GM23338 (cell line): Measurements from ENCODE around the gene FYN. TPM values are rescaled to one million over a fixed set of nuclear protein-coding genes. Genes with fewer than 3 reads are reported as not detected.

Experiments used
- ATAC-seq: fragments of 200-7000 bp; cut with Tn5 transposase; 3 replicates; pipeline ENCODE4 v1.9.1; 2020
- DNase-seq: peaks from one replicate; pipeline ENCODE4 v3.0.0-alpha.2; 2015; ENCODE audit warnings: low spot score
- H2AFZ ChIP-seq: fragments of 200-600 bp; sonication (generic); 2 replicates; pipeline ENCODE4 v1.8.0; 2016; ENCODE audit warnings: antibody characterized with exemption, mild to moderate bottlenecking, moderate library complexity
- H3F3A ChIP-seq: fragments of 200-600 bp; sonication (generic); replicated peaks from 2 replicates; pipeline ENCODE4 v1.8.0; 2017; ENCODE audit warnings: antibody characterized with exemption, mixed run types, low read depth
- H3K27ac ChIP-seq: fragments of 200-600 bp; sonication (generic); 2 replicates; pipeline ENCODE4 v1.6.1; 2016; ENCODE audit warnings: low read depth
- H3K27me3 ChIP-seq: fragments of 200-600 bp; sonication (generic); 2 replicates; pipeline ENCODE4 v1.8.0; 2016; ENCODE audit warnings: mild to moderate bottlenecking, mixed run types, moderate library complexity; ENCODE audit not compliant: insufficient read depth
- H3K36me3 ChIP-seq: fragments of 200-600 bp; sonication (generic); 2 replicates; pipeline ENCODE4 v1.8.0; 2016; ENCODE audit warnings: mild to moderate bottlenecking; ENCODE audit not compliant: insufficient read depth
- H3K4me1 ChIP-seq: fragments of 200-600 bp; sonication (generic); 2 replicates; pipeline ENCODE4 v1.8.0; 2016; ENCODE audit warnings: mild to moderate bottlenecking, moderate library complexity; ENCODE audit not compliant: insufficient read depth
- H3K4me2 ChIP-seq: fragments of 200-600 bp; sonication (generic); 2 replicates; pipeline ENCODE4 v1.7.1; 2017; ENCODE audit warnings: mixed run types
- H3K4me3 ChIP-seq: fragments of 200-600 bp; sonication (generic); 2 replicates; pipeline ENCODE4 v1.6.1; 2016; ENCODE audit warnings: mixed run types
- H3K79me2 ChIP-seq: fragments of 200-600 bp; sonication (generic); replicated peaks from 2 replicates; pipeline ENCODE4 v1.8.0; 2017; ENCODE audit warnings: mild to moderate bottlenecking; ENCODE audit not compliant: insufficient read depth
- H3K9me2 ChIP-seq: fragments of 200-600 bp; sonication (generic); 2 replicates; pipeline ENCODE4 v1.8.0; 2017; ENCODE audit not compliant: insufficient read depth
- H4K20me1 ChIP-seq: fragments of 200-600 bp; sonication (generic); replicated peaks from 2 replicates; pipeline ENCODE4 v1.8.0; 2017; ENCODE audit warnings: mild to moderate bottlenecking; ENCODE audit not compliant: insufficient read depth
- H3K27ac Mint-ChIP-seq: 2 replicates; pipeline ENCODE4 v1.8.0; 2020; ENCODE audit warnings: inconsistent platforms, mild to moderate bottlenecking, moderate library complexity, mixed read lengths
- H3K27me3 Mint-ChIP-seq: 3 replicates; pipeline ENCODE4 v1.8.0; 2022; ENCODE audit warnings: low read depth, mild to moderate bottlenecking, moderate library complexity, mixed read lengths, inconsistent platforms; ENCODE audit not compliant: insufficient read depth, poor library complexity
- H3K36me3 Mint-ChIP-seq: 3 replicates; pipeline ENCODE4 v1.8.0; 2021; ENCODE audit warnings: low read depth, mild to moderate bottlenecking, inconsistent platforms, moderate library complexity, mixed read lengths
- H3K4me1 Mint-ChIP-seq: 3 replicates; pipeline ENCODE4 v1.8.0; 2020; ENCODE audit warnings: mild to moderate bottlenecking, inconsistent platforms, mixed read lengths
- H3K4me3 Mint-ChIP-seq: 3 replicates; pipeline ENCODE4 v1.8.0; 2021; ENCODE audit warnings: moderate library complexity, mild to moderate bottlenecking, inconsistent platforms, mixed read lengths
- H3K9me3 Mint-ChIP-seq: 3 replicates; pipeline ENCODE4 v1.8.0; 2020; ENCODE audit warnings: moderate library complexity, mild to moderate bottlenecking, inconsistent platforms, mixed read lengths
- CREB1 ChIP-seq: fragments of 250-450 bp; sonication (Bioruptor Pico); IDR thresholded peaks from 2 replicates; pipeline ENCODE4 v1.5.0; 2020; ENCODE audit warnings: low read depth, mild to moderate bottlenecking, moderate library complexity
- EZH2 ChIP-seq: fragments of 200-600 bp; sonication (generic); IDR thresholded peaks from one replicate; pipeline ENCODE4 v1.8.0; 2017; ENCODE audit warnings: antibody characterized with exemption, mild to moderate bottlenecking, low read depth; ENCODE audit not compliant: unreplicated experiment
- EZH2phosphoT487 ChIP-seq: fragments of 200-600 bp; sonication (generic); IDR thresholded peaks from one replicate; pipeline ENCODE4 v1.8.1; 2018; ENCODE audit warnings: antibody characterized with exemption; ENCODE audit not compliant: unreplicated experiment
- JUNB ChIP-seq: IDR thresholded peaks from one replicate; pipeline ENCODE4 v1.6.1; 2016; ENCODE audit warnings: antibody characterized with exemption; ENCODE audit not compliant: unreplicated experiment
- NANOG ChIP-seq: IDR thresholded peaks from 2 replicates; pipeline ENCODE4 v1.6.1; 2016; ENCODE audit warnings: antibody characterized with exemption, borderline replicate concordance
- POLR2AphosphoS5 ChIP-seq: IDR thresholded peaks from 2 replicates; pipeline ENCODE4 v1.6.1; 2016; ENCODE audit warnings: antibody characterized with exemption, low read depth
- STAT1 ChIP-seq: IDR thresholded peaks from one replicate; pipeline ENCODE4 v1.6.1; 2016; ENCODE audit warnings: antibody characterized with exemption; ENCODE audit not compliant: unreplicated experiment
- ZNF114 ChIP-seq: fragments of 250-450 bp; sonication (Bioruptor Pico); IDR thresholded peaks from 2 replicates; pipeline ENCODE4 v1.5.0; 2020; ENCODE audit warnings: mild to moderate bottlenecking, moderate library complexity
- ZNF331 ChIP-seq: fragments of 250-450 bp; sonication (Bioruptor Pico); IDR thresholded peaks from 2 replicates; pipeline ENCODE4 v1.5.0; 2020; ENCODE audit warnings: low read depth, mild to moderate bottlenecking, moderate library complexity
- polyA plus RNA-seq: library from polyadenylated mRNA; unstranded; fragments of >200 nt; fragmentation: Nextera tagmentation; extraction: Ambion mirVana; gene quantifications from 2 replicates; pipeline ENCODE4 v1.2.1, GENCODE V29; 2016
- total RNA-seq: library from RNA; depleted of rRNA; stranded (reverse); fragments of >200 nt; shearing (Covaris generic); gene quantifications from 2 replicates; pipeline ENCODE4 v1.2.3, GENCODE V29; 2014
- TF ChIP-seq, protein P1 (sequence below), 2 experiments: fragments of 200-600 bp in 1 of 2; sonication (generic) in 1 of 2; conservative IDR thresholded peaks; 2 replicates each; pipeline versions ENCODE4 v1.5.1 to v1.6.1; 2016 to 2017; ENCODE audit warnings: antibody characterized with exemption in 2 of 2, low read depth in 2 of 2, mild to moderate bottlenecking in 2 of 2, moderate library complexity in 1 of 2
- TF ChIP-seq, protein P2 (sequence below): IDR thresholded peaks from one replicate; pipeline ENCODE4 v1.6.1; 2018; ENCODE audit warnings: antibody characterized with exemption; ENCODE audit not compliant: unreplicated experiment

Gene FYN
- total and polyA plus RNA-seq, 2 experiments from 2014 or later: 46.8 to 143 TPM

DNA sequence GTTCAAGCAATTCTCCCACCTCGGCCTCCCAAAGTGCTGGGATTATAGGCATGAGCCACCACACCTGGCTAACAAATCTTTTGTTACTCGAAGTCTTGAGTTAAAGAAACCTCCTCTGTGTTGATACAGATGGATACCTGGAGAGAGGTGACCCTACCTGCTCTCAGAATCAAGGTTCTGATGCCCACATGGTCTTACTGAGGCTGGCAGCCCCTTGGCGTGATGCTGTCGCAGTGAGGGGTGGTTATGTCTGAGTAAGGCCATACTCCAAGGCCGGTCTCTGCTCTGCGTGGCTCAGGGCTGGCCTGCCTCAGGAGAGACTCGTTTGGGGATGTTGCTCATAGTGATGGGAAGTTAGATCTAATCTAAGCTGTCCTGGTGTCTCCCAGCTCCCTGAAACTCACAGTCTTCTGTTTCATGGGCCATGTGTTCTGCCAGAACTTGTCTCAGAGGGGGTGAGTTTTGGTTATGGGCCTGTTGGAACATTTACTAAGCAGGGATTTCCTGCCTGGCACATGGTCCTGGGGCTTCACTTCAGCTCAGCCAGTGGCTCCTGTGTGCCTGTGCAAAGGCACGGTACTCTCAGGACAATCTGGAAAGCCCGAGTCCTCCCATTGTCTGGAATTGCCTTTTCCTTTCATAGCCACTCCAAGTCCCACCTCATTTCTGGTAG, 250.1 kb downstream of the FYN start:
- Mint-ChIP-seq H3K4me1 (peaks cover 14% of the 10 kb centered on the region), H3K36me3 (no peaks in the 10 kb centered on the region), H3K4me3 (no peak overlapping the region), H3K27me3 (peaks cover 8% of the 10 kb centered on the region), H3K27ac (no peak overlapping the region), H3K9me3 (no peaks in the 10 kb centered on the region)
- Histone ChIP-seq H3K27me3 (no peaks in the 10 kb centered on the region), H3F3A (0 out of 2 replicates have a peak, but pooled peaks cover 2% of the 10 kb centered on the region), H3K9me2 (no peaks in the 10 kb centered on the region), H3K27ac (no peak overlapping the region), H3K79me2 (no peaks in the 10 kb centered on the region), H2AFZ (peak overlapping the region; percentile 59), H4K20me1 (no peaks in the 10 kb centered on the region), H3K4me1 (0 out of 2 replicates have a peak, but pooled peaks cover 4% of the 10 kb centered on the region), H3K36me3 (no peaks in the 10 kb centered on the region), H3K4me3 (no peak overlapping the region), H3K4me2 (no peak overlapping the region)
- TF ChIP-seq ZNF331 (CRISPR knock-in tag) (no peak), EZH2 (no peak)
- DNase-seq (no peak), ATAC-seq (no peak)

DNA sequence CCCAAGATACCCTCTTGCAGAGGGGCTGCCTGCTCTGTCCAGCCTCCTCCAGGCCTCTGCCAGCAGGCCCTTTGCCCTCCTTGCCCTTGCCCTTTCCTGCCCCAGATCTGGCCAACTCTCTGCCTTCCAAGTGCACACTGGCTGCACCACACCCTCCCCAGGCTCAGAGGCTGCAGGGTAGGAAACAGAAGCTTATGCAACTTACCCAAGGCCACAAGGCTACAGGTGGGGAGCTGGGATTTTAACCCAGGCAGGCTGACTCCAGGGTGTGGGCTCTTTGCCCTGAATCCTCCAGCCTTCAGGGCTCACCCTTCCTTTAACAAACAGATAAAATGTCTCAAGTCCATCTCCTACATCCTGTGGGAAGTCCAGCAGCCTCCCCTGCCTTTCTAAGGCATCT, 253.1 kb downstream of the FYN start:
- H3K36me3 Mint-ChIP-seq: no peaks in the 10 kb centered on the region
- H2AFZ ChIP-seq: no peak overlapping the region
- no peaks in the 10 kb centered on the region for H3K27me3 ChIP-seq
- no peaks in the 10 kb centered on the region for H3K9me2 ChIP-seq
- no peak overlapping the region for H3K27ac ChIP-seq
- no peaks in the 10 kb centered on the region for H3K79me2 ChIP-seq
- H3K4me1 ChIP-seq: peaks cover 8% of the 10 kb centered on the region; the same call in 1 of the 2 replicates
- H3K4me2 ChIP-seq: no peak overlapping the region
- DNase-seq (no peak), ATAC-seq (no peak)
- no peak overlapping the region for H3K4me3 Mint-ChIP-seq
- no peaks in the 10 kb centered on the region for H3K36me3 ChIP-seq
- no peak overlapping the region for H3K4me3 ChIP-seq
- peaks cover 8% of the 10 kb centered on the region for H3K27me3 Mint-ChIP-seq
- H3K9me3 Mint-ChIP-seq: no peaks in the 10 kb centered on the region
- H3K27ac Mint-ChIP-seq: no peak overlapping the region
- 0 out of 2 replicates have a peak, but pooled peaks cover 6% of the 10 kb centered on the region for H3F3A ChIP-seq
- H3K4me1 Mint-ChIP-seq: peaks cover 7% of the 10 kb centered on the region
- H4K20me1 ChIP-seq: no peaks in the 10 kb centered on the region
- no peak for TF ChIP-seq ZNF114 (CRISPR knock-in tag)
- no peak for TF ChIP-seq POLR2AphosphoS5
- no peak for TF ChIP-seq STAT1
- no peak for TF ChIP-seq EZH2phosphoT487
- no peak for TF ChIP-seq CREB1 (CRISPR knock-in tag)
- TF ChIP-seq NANOG: no peak
- TF ChIP-seq JUNB: no peak
- TF ChIP-seq ZNF331 (CRISPR knock-in tag): no peak
- TF ChIP-seq, protein P1, sequence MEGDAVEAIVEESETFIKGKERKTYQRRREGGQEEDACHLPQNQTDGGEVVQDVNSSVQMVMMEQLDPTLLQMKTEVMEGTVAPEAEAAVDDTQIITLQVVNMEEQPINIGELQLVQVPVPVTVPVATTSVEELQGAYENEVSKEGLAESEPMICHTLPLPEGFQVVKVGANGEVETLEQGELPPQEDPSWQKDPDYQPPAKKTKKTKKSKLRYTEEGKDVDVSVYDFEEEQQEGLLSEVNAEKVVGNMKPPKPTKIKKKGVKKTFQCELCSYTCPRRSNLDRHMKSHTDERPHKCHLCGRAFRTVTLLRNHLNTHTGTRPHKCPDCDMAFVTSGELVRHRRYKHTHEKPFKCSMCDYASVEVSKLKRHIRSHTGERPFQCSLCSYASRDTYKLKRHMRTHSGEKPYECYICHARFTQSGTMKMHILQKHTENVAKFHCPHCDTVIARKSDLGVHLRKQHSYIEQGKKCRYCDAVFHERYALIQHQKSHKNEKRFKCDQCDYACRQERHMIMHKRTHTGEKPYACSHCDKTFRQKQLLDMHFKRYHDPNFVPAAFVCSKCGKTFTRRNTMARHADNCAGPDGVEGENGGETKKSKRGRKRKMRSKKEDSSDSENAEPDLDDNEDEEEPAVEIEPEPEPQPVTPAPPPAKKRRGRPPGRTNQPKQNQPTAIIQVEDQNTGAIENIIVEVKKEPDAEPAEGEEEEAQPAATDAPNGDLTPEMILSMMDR (conservative IDR thresholded peaks at IDR 0.05; ENCODE audit: low read depth in 2 of 2): no peak
- TF ChIP-seq, protein P2, sequence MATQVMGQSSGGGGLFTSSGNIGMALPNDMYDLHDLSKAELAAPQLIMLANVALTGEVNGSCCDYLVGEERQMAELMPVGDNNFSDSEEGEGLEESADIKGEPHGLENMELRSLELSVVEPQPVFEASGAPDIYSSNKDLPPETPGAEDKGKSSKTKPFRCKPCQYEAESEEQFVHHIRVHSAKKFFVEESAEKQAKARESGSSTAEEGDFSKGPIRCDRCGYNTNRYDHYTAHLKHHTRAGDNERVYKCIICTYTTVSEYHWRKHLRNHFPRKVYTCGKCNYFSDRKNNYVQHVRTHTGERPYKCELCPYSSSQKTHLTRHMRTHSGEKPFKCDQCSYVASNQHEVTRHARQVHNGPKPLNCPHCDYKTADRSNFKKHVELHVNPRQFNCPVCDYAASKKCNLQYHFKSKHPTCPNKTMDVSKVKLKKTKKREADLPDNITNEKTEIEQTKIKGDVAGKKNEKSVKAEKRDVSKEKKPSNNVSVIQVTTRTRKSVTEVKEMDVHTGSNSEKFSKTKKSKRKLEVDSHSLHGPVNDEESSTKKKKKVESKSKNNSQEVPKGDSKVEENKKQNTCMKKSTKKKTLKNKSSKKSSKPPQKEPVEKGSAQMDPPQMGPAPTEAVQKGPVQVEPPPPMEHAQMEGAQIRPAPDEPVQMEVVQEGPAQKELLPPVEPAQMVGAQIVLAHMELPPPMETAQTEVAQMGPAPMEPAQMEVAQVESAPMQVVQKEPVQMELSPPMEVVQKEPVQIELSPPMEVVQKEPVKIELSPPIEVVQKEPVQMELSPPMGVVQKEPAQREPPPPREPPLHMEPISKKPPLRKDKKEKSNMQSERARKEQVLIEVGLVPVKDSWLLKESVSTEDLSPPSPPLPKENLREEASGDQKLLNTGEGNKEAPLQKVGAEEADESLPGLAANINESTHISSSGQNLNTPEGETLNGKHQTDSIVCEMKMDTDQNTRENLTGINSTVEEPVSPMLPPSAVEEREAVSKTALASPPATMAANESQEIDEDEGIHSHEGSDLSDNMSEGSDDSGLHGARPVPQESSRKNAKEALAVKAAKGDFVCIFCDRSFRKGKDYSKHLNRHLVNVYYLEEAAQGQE: no peak
